Spinal cord (tissue), 10 donors: ENCODE results near the gene SARS1. TPM values are rescaled to one million over a fixed set of nuclear protein-coding genes. Genes with fewer than 3 reads are reported as not detected.

Experiments used
- DNase-seq, 6 donors: peaks; one replicate each; pipeline versions ENCODE4 v3.0.0 to v3.0.0-alpha.2; 2013 to 2015; ENCODE audit warnings: low spot score in 6 of 6, low read depth in 4 of 6
- H3K27ac ChIP-seq: one replicate; pipeline ENCODE4 v1.5.1; 2013; ENCODE audit warnings: low read depth, low read length, control low read depth
- H3K27me3 ChIP-seq: one replicate; pipeline ENCODE4 v1.6.1; 2013; ENCODE audit warnings: low read length; ENCODE audit not compliant: control insufficient read depth, insufficient read depth
- H3K36me3 ChIP-seq: one replicate; pipeline ENCODE4 v1.6.1; 2013; ENCODE audit warnings: low read length; ENCODE audit not compliant: control insufficient read depth, insufficient read depth
- H3K4me1 ChIP-seq: one replicate; pipeline ENCODE4 v1.6.1; 2013; ENCODE audit warnings: low read length; ENCODE audit not compliant: control insufficient read depth, insufficient read depth
- H3K4me3 ChIP-seq: one replicate; pipeline ENCODE4 v1.5.1; 2013; ENCODE audit warnings: low read depth, low read length, control low read depth
- H3K9me3 ChIP-seq: one replicate; pipeline ENCODE4 v1.6.1; 2013; ENCODE audit warnings: low read length; ENCODE audit not compliant: control insufficient read depth, insufficient read depth
- WGBS: methylation state at CpG from one replicate; pipeline ENCODE4 v1.1.5; 2013; ENCODE audit warnings: missing lambda C conversion rate; ENCODE audit not compliant: insufficient coverage; 5-methylcytosine and 5-hydroxymethylcytosine counted together
- polyA plus RNA-seq, 2 donors: library from polyadenylated mRNA; unstranded; fragments of 120-200 nt; gene quantifications; one replicate each; pipeline ENCODE4 v1.2.1, GENCODE V29; 2013; ENCODE audit not compliant: insufficient read length in 2 of 2
- total RNA-seq, 2 donors: library from RNA; depleted of rRNA in 1 of 2; stranded (reverse); fragments of 120-200 nt in 1 of 2; fragments of >200 nt in 1 of 2; gene quantifications; one replicate each; pipeline versions ENCODE4 v1.2.3 to v1.2.4, GENCODE V29; 2013 to 2014
- donor health status: healthy.

SARS1 gene
- total and polyA plus RNA-seq, 4 donors = 127 to 164 (median 156) TPM

GRCh38 chr1:109258481-109259466 is 45.1 kb downstream of the SARS1 start:
- no peak for DNase-seq
- no peak overlapping the region for H3K4me3 ChIP-seq
- H3K9me3 ChIP-seq = no peaks in the 10 kb centered on the region
- peaks cover 81% of the 10 kb centered on the region for H3K4me1 ChIP-seq
- WGBS = 69% methylated on average over 69 of the region's 69 CpGs
- H3K27ac ChIP-seq = no peak overlapping the region
- no peaks in the 10 kb centered on the region for H3K27me3 ChIP-seq
- H3K36me3 ChIP-seq = peaks cover 83% of the 10 kb centered on the region

- Histone ChIP-seq H3K4me1 (peaks cover 74% of the 10 kb centered on the region), H3K36me3 (peaks cover 86% of the 10 kb centered on the region), H3K27me3 (no peaks in the 10 kb centered on the region), H3K4me3 (no peak overlapping the region), H3K27ac (peak overlapping the region; percentile 58), H3K9me3 (no peaks in the 10 kb centered on the region)
- WGBS = 63% methylated on average over 3 of the region's 7 CpGs
- peak in 1 of 6 donors; percentile 54 for DNase-seq
Observed at GRCh38 chr1:109259674-109260557, 46.2 kb downstream of the SARS1 start.

DNA sequence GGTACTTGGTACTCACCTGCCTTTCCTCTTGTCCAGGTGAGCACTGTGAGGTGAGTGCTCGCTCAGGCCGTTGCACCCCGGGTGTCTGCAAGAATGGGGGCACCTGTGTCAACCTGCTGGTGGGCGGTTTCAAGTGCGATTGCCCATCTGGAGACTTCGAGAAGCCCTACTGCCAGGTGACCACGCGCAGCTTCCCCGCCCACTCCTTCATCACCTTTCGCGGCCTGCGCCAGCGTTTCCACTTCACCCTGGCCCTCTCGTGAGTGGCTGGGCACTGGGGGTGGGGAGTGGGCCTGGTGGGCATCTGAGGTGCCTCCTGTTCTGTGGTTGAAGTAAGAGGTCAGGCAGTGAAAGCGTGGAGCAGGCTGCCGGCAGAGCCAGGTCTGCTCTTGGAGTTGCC is 47.3 kb downstream of the SARS1 start:
- peaks cover 88% of the 10 kb centered on the region for H3K36me3 ChIP-seq

DNA sequence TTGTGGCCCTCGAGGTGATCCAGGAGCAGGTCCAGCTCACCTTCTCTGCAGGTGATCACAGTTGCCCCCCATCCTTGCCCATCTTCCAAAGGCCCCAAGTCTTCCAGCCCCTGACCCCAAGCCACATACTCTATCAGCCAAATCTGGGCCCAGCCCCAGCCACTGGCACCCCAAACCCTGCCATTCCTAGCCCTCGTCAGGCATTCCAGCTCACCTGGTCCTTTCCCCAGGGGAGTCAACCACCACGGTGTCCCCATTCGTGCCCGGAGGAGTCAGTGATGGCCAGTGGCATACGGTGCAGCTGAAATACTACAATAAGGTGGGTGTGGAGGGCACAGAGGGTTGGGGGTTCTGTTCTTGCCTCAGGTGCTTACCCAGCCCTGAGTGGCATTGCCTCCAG is 47.9 kb downstream of the SARS1 start:
- Histone ChIP-seq H3K9me3 (no peaks in the 10 kb centered on the region), H3K4me1 (peaks cover 59% of the 10 kb centered on the region), H3K27ac (no peak overlapping the region), H3K27me3 (no peaks in the 10 kb centered on the region), H3K36me3 (peaks cover 88% of the 10 kb centered on the region), H3K4me3 (no peak overlapping the region)
- DNase-seq = no peak
- WGBS = 97% methylated on average over 6 of the region's 6 CpGs

More for the DNA sequence above, 47.3 kb downstream of the SARS1 start:
- no peak overlapping the region for H3K4me3 ChIP-seq
- H3K27me3 ChIP-seq = no peaks in the 10 kb centered on the region
- H3K9me3 ChIP-seq = no peaks in the 10 kb centered on the region
- peaks cover 63% of the 10 kb centered on the region for H3K4me1 ChIP-seq
- H3K27ac ChIP-seq = no peak overlapping the region
- 95% methylated on average over 9 of the region's 16 CpGs for WGBS
- DNase-seq = no peak

- no peak overlapping the region for H3K4me3 ChIP-seq
Observed at GRCh38 chr1:109262231-109263055, 48.7 kb downstream of the SARS1 start.

GRCh38 chr1:109263234-109263596 is 49.5 kb downstream of the SARS1 start:
- 71% methylated on average over 8 of the region's 12 CpGs for WGBS
- Histone ChIP-seq H3K27me3 (no peaks in the 10 kb centered on the region), H3K4me3 (no peak overlapping the region), H3K27ac (peak overlapping the region; percentile 47), H3K9me3 (no peaks in the 10 kb centered on the region), H3K4me1 (peaks cover 44% of the 10 kb centered on the region), H3K36me3 (peaks cover 96% of the 10 kb centered on the region)
- DNase-seq = no peak

More at GRCh38 chr1:109262231-109263055, 48.7 kb downstream of the SARS1 start:
- WGBS = 65% methylated on average over 22 of the region's 22 CpGs
- peaks cover 95% of the 10 kb centered on the region for H3K36me3 ChIP-seq
- H3K27ac ChIP-seq = peak overlapping the region; percentile 47
- H3K9me3 ChIP-seq = no peaks in the 10 kb centered on the region
- peaks cover 52% of the 10 kb centered on the region for H3K4me1 ChIP-seq
- peak in 2 of 6 donors; percentile 57 to 84 for DNase-seq
- no peaks in the 10 kb centered on the region for H3K27me3 ChIP-seq

GRCh38 chr1:109263597-109264378 is 50.1 kb downstream of the SARS1 start:
- 65% methylated on average over 20 of the region's 29 CpGs for WGBS
- Histone ChIP-seq H3K9me3 (no peaks in the 10 kb centered on the region), H3K36me3 (peaks cover 96% of the 10 kb centered on the region), H3K4me3 (no peak overlapping the region), H3K27me3 (no peaks in the 10 kb centered on the region), H3K27ac (peak overlapping the region; percentile 47), H3K4me1 (peaks cover 38% of the 10 kb centered on the region)
- DNase-seq = peak in 2 of 6 donors; percentile 66 to 79

DNA sequence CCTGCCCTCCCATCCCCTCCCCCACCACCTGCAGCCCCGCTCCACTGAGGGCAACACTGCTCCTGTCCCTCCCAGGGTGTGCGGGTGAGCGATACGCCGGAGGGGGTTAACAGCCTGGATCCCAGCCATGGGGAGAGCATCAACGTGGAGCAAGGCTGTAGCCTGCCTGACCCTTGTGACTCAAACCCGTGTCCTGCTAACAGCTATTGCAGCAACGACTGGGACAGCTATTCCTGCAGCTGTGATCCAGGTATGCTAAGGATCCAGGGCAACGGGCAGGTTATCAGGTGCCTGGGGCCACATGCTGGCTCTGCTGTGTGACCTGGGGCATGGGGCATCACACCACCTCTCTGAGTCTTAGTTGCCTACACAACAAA is 50.6 kb downstream of the SARS1 start:
- no peak for DNase-seq
- Histone ChIP-seq H3K4me1 (peaks cover 32% of the 10 kb centered on the region), H3K27ac (no peak overlapping the region), H3K9me3 (no peaks in the 10 kb centered on the region), H3K36me3 (peaks cover 96% of the 10 kb centered on the region), H3K4me3 (no peak overlapping the region), H3K27me3 (no peaks in the 10 kb centered on the region)
- WGBS = 84% methylated on average over 9 of the region's 9 CpGs
